Dermis blood vessel endothelial cell (primary cell): ENCODE results near the gene RNU1-3. TPM values are rescaled to one million over a fixed set of nuclear protein-coding genes. Genes with fewer than 3 reads are reported as not detected.
"Not testable (repeated sequence)": the region's sequence is repeated elsewhere in the genome, so short reads cannot be mapped to it uniquely, and the experiment has no call there.

Experiments used
- DNase-seq: peaks from one replicate; pipeline ENCODE4 v3.0.0; 2010
- total RNA-seq: library from RNA; depleted of rRNA; stranded (reverse); fragments of >200 nt; gene quantifications from 2 replicates; pipeline ENCODE4 v1.2.3, GENCODE V29; 2014

Gene RNU1-3
- total RNA-seq, 1 donor from 2014 or later: under 0.01 TPM

- DNase-seq: not testable (repeated sequence)
Observed at GRCh38 chr1:16651560-16651959, 15.2 kb downstream of the RNU1-3 start.

DNA sequence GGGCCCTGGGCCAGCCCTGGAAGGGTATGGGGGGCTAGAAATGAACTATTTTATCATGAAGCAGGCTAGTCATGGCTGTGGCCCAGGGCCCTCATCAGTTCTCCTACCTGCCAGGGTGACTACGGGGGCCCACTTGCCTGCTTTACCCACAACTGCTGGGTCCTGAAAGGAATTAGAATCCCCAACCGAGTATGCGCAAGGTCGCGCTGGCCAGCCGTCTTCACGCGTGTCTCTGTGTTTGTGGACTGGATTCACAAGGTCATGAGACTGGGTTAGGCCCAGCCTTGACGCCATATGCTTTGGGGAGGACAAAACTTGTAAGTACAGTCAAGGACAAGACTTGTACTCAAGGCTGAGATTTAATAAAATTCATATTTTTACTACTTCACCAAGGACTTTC lies 16.8 kb downstream of the RNU1-3 start:
- DNase-seq: not testable (repeated sequence)

DNA sequence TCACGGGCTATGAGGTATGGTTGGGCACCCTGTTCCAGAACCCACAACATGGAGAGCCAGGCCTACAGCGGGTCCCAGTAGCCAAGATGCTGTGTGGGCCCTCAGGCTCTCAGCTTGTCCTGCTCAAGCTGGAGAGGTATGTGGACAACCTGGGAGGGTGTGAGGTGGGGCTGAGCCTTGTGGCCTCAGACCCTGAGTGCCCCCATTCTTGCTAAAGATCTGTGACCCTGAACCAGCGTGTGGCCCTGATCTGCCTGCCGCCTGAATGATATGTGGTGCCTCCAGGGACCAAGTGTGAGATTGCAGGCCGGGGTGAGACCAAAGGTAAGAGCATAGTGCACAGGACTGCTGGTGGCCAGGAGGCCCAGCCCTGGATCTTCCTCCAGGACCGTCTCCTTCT lies 17.4 kb downstream of the RNU1-3 start:
- DNase-seq: not testable (repeated sequence)

DNA sequence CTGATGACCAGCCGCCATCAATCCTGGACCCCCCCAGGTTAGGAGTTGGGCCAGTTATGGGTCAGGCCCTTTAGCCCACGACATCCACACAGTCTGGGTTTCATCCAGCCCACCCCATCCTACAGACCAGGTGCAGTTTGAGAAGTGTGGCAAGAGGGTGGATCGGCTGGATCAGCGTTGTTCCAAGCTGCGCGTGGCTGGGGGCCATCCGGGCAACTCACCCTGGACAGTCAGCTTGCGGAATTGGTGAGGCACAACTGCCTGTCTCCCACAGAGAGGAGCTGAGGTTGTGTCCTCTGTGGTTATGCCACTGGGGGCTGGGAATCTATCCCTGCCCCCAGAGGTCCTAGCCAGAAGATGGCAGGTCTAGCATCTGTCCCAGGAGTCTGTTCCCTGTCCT lies 18.0 kb downstream of the RNU1-3 start:
- not testable (repeated sequence) for DNase-seq

DNA sequence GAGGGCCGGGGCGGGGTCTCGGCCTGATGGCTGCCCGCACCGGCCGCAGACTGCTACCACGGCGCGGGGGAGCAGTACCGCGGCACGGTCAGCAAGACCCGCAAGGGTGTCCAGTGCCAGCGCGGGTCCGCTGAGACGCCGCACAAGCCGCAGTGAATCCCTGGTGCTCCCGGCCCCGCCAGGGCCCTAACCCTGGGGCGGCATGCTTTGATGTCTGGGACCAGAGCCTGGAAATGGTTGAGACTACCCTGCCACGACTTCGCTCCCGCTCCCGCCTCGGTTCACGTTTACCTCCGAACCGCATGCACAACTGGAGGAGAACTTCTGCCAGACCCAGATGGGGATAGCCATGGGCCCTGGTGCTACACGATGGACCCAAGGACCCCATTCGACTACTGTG lies 18.5 kb downstream of the RNU1-3 start:
- DNase-seq: not testable (repeated sequence)

- DNase-seq: not testable (repeated sequence)
Observed at GRCh38 chr1:16647179-16648176, 19.3 kb downstream of the RNU1-3 start.

- DNase-seq: not testable (repeated sequence)
Observed at GRCh38 chr1:16646716-16647115, 20.0 kb downstream of the RNU1-3 start.

- DNase-seq: not testable (repeated sequence)
Observed at GRCh38 chr1:16646061-16646664, 20.6 kb downstream of the RNU1-3 start.

DNA sequence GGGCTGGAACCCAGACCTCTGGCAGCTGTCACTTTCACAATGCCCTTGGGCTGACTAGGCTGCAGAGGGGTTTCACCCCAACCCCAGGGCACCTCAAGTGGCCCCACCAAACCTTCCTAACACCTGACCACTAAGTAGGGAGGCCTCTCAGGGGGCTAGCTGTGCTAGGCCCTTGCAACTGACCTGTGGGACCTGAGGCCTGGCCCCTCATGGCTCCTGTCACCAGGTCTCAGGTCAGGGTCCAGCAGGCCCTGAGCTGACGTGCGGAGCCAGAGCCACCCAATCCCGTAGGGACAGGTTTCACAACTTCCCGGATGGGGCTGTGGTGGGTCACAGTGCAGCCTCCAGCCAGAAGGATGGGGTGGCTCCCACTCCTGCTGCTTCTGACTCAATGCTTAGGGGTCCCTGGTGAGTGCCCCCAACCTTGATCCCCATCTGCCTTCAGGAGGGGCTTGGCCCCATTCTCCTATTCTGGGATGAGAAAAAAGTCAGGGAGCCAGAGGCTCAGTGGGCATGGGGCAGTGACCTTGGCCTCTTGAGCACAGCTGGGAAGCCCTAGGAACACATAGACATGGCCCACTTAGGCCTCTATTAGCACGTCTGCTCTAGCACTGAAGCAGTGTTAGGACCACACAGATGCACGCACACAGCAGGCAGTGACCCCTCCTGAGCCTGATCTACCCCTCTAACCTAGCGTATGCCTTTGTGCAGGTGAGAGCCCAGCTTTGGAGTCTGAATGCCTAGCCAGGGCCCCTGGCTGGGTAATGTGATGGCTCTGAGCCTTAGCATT lies 21.3 kb downstream of the RNU1-3 start:
- DNase-seq: not testable (repeated sequence)

DNA sequence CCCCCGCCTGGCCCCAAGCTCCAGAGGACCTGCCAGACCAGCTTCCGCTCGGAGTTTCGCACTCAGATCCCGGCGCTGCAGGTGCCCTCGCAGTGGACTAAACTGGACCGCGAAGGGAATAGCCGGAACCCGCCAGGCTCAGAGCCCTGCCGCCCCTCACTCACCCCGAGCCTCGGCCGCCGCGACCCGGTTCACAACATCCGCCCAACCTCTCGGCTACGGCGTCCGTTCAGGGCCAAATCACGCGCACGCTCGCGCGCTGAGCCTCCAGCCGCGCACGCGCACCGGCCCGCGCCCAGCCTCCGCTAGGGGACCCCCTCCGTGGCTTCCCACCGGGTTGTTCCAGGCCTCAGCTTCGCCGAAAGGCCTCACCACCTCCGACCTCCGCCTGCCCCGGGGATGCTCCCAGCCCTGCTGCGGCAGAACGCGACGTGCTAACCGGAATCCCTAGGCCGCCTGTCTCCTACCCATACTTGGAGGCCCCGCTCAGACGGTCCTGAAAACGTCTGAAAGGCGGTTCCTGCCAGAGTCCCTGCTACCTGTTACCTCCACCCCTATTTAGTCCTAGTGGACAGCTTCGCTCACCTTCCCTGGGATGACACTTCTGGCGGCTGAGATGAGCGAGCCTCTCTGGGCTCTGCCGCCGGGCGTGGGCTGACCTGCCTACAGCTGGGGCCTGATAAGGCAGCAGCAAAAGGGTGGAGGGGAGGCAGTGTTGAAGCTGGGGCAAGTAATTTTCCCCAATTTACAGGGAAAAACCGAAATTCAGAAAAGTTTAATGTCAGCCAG lies 22.1 kb downstream of the RNU1-3 start:
- DNase-seq: peak; percentile 100

DNA sequence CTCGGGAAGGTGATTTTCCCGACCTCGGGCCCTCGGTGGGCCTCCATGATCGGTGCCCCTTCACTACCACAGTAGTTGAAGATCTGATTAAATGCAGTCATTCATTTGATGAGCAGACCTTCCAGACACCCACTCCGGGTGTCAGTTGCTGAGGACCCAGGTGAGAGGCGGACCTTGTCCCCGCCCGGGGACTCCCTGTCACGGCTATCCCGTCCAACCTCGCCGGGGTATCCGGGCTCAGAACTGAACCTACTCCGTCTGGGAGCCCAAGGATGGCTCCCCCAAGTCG lies 22.6 kb downstream of the RNU1-3 start:
- no peak for DNase-seq

DNA sequence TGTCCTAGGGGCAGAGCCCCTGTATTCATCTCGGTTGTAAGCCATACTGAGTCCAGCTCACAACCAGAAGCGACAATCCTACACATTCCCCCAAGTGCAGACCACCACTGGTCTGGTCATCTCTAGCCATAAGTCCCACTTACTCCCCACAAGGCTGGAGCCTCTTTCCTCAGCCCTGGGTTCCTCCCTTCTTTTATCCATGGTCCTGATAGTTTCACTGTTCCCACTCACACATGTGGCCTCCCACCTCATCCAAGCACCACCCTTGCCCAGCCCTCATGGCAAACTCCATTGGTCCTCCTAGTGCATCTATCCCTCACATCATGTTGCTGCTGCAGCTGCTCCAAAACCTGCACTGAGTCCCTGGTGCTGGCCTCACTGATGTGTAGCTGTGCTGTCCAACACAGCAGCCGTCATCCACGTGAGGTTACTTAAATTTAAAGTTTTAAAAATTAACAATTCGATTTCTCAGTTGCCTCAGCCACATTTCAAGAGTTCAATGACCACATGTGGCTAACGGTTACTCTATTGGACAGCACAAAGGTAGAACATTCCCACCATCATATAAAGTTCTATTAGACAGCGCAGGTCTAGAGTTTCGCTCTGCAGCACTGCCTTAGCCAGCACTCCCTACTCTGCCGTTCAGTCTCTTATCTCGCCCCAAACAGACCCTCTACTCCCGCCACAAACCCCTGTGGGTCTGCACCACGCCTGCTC lies 23.1 kb downstream of the RNU1-3 start:
- peak; percentile 32 for DNase-seq

- DNase-seq: not testable (repeated sequence)
Observed at GRCh38 chr1:16643001-16643411, 23.7 kb downstream of the RNU1-3 start.

- not testable (repeated sequence) for DNase-seq
Observed at GRCh38 chr1:16642025-16642966, 24.5 kb downstream of the RNU1-3 start.

DNA sequence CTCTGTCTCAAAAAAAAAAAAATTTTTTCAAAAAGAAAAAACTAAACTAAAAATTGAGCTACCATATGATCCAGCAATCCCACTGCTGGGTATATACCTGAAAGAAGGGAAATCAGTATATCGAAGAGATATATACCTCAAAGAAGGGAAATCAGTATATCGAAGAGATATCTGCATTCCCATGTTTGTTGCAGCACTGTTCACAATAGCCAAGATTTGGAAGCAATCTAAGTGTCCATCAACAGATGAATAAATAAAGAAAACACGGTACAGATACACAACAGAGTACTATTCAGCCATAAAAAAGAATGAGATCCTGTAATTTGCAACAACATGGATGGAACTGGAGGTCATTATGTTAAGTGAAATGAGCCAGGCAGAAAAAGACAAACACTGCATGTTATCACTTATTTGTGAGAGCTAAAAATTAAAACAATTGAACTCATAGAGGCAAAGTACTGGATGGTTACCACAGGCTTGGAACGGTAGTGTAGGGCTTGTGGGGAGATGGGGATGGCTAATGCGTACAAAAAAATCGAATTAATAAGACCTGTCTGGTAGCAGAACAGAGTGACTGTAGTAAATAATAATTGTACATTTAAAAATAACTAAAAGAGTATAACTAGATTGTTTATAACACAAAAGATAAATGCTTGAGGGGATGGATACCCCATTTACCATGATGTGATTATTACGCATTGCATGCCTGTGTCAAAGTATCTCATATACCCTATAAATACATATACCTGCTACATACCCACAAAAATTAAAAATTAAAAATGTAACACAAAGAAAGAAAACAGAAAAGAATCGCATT lies 25.4 kb downstream of the RNU1-3 start:
- DNase-seq: not testable (repeated sequence)

GRCh38 chr1:16639091-16640031 lies 27.4 kb downstream of the RNU1-3 start:
- DNase-seq: not testable (repeated sequence)

GRCh38 chr1:16637941-16638778 lies 28.6 kb downstream of the RNU1-3 start:
- not testable (repeated sequence) for DNase-seq
